NCI-H524 (cell line): Measurements from ENCODE around the gene SEC31B.
A peak's percentile ranks its signal among the peaks of the same experiment; 100 is the strongest.

Source experiments
- DNase-seq, 2 experiments: peaks; one replicate each; lab custom pipeline; 2025; lab: John Stamatoyannopoulos, UW

SEC31B gene

GRCh38 chr10:100490531-100490930 lies 29.1 kb downstream of the SEC31B start:
- no peak for DNase-seq

DNA sequence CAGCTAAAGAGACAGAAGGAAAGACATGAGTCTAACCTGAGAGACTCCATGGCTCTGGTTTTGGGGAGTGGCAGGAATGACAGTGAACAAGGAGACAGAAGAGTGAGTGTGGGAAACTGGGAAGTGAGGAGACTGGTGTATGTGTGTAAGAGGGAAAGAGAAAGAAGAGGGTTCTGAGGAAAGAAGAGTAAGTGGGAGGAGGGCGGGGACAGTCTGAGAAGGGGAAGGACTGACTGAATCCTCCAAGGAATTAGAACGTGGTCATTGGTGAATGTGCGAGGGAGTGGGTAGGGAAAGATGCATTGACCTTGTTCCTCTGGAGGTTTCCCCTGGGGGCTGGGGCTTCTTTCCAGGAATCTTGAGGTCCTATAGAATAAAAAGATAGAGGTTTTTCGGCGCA lies 30.3 kb downstream of the SEC31B start:
- no peak for DNase-seq

DNA sequence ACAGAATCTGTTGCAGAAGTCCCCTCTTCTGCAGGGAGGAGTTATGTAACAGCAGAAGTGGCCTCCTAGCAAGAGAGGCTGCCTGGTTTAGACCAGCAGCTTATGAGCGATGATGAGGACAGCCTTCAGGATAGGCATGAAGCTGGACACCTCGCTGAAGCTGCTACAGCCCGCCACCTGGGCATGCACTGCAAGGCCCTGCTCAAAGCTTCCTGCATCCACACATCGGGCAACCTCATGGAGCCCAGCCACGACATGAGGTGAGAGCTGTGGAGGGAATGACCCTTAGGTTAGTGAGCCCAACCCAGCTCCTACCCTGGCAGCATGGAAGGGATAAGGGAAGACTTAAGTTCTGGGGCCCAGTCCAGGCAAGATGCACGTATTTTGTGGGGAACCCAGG lies 32.1 kb downstream of the SEC31B start:
- no peak for DNase-seq

DNA sequence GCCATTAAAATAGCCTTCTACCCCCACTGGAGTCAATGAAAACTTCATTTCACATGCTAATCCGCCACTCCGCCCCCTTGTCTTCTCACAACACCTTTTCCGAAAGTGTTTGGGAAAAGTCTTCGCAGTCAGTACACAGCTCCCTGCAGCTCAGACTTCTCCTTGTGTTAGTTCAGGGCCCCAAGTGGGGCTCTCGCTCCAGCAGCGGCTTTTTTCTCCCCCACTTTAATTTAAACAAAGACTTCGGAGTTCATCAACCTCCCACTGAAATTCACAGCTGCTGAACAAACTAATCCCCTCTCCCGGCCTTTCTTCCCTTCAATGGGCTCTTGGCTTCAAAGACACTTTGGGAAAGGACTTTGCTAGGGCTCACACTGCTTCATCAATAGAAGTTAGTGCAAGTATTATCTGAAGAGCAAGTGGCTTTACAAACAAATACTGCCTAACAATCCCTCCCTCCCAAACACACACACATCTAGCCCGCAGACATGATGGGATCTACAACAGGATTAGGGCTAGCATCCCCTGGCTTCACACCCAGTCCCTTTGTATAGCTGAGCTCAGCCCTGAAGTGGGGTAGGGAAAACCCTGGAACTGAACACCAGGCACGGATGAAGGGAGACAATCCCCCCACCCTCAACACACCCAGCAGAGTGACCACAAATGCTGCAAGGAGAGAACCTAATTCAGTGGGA lies 33.7 kb downstream of the SEC31B start:
- DNase-seq, result no peak

DNA sequence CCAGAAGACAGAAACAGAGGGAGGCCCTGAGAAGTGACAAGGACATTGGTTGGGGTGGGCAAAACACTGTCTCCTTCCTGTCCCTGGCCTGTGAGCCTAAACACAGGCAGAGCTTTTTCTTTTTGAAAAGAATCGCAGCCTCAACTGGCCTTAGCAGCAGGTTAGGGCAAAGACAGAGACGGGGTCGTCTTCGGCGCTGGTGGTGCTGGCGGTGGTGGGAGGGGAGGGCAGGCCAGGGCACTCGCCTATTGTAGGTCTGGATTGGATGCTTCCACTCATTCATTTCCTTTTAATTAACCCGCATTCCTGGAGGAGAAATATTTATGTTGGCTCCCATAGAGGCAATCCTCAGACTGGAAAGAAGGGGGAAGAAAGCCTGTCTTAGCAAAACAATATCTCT lies 34.3 kb downstream of the SEC31B start:
- DNase-seq, result no peak

DNA sequence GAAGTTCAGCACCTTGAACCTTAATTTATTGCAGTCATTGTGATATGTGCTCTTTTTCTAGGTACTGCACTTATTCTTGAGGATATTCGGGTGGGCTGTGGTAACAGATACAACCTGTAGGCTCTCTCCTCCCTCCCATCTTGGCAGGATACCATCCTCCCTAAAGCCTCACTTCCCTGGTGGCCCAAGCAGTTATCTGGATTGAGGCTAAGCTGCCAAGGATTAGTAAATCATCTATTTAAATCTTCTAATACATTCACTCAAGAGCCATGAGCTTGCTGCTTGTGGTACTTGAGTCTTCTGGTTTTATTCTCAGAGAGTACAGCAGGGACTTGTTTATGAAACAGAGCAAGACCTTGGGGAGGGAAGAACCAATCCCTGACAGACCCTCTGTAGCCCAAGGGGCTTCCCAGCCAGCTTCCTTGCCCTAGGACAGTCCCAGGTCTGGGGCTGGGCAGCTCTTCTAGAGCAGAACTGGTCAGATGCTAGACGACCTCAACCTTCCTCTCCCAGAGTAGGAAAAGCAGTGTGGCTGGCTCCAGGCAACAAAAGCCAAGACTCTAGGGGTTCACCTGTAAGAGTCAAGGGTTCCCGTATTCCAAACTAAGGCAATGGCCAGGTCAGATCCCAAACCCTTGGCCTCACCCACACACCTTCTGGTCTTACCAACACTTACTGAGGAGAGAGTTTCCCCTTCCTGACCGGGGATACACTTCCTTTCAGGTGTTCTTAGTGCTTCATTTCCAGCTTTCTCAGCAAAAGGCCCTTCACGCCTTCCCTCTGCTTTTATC lies 35.6 kb downstream of the SEC31B start:
- no peak for DNase-seq

- DNase-seq, result peak in 1 of 2 experiments; percentile 19
Measured at GRCh38 chr10:100482834-100483185, 36.9 kb downstream of the SEC31B start.

DNA sequence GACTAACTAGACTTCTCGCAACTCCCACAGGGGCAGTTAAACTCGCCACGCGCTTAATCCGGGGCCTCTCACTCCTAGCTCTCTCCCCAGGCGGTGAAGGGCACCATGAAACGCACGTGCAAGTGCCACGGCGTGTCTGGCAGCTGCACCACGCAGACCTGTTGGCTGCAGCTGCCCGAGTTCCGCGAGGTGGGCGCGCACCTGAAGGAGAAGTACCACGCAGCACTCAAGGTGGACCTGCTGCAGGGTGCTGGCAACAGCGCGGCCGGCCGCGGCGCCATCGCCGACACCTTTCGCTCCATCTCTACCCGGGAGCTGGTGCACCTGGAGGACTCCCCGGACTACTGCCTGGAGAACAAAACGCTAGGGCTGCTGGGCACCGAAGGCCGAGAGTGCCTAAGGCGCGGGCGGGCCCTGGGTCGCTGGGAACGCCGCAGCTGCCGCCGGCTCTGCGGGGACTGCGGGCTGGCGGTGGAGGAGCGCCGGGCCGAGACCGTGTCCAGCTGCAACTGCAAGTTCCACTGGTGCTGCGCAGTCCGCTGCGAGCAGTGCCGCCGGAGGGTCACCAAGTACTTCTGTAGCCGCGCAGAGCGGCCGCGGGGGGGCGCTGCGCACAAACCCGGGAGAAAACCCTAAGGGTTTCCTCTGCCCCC lies 37.4 kb downstream of the SEC31B start:
- peak; percentile 8 to 50 for DNase-seq

DNA sequence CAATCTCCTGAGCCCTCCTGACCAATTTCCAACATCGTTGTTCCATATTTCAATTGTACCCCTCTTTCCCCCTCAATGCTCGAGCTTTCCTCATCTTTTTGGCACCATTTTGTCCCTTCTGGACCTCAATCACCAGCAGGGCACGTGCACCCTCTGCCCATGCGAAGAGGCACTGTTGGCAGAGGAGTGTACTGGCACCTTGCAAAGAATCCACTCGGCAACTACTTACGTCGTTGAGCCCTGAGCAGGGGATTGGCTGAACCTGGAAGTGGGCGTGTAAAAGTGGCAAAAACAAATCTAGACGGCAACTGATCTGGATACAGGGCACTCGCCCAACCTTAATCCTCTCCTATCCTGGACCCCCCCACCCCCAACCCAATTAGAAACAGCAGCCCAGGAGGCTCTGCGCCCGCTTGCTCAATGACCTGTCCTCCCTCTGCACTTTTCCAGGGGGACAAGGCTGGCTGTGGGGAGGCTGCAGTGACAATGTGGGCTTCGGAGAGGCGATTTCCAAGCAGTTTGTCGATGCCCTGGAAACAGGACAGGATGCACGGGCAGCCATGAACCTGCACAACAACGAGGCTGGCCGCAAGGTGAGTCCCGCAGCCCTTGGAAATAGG lies 38.1 kb downstream of the SEC31B start:
- peak; percentile 61 to 83 for DNase-seq

DNA sequence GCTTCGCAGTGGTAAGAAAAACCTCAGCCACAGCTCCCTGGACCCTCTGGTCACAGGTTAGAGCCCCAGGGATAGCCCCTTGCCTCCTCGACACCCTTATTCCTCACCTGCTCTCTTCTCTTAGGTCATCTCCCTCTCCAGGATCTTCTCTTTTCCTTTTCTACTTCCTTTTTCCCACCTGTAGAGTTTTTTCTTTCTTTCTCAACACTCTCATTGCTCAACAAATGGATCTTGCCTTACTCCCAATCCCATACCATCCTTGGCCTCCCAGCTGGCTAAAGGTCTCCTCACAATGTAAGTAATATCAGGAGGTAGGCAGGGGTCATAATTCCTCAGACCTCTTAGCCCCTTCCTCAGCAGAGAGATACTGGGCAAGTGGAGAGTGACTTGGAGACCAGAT lies 39.7 kb downstream of the SEC31B start:
- no peak for DNase-seq

- no peak for DNase-seq
Measured at GRCh38 chr10:100479037-100479436, 40.6 kb downstream of the SEC31B start.

- DNase-seq, result no peak
Measured at GRCh38 chr10:100477970-100478369, 41.7 kb downstream of the SEC31B start.

- no peak for DNase-seq
Measured at GRCh38 chr10:100470367-100470766, 49.3 kb downstream of the SEC31B start.

DNA sequence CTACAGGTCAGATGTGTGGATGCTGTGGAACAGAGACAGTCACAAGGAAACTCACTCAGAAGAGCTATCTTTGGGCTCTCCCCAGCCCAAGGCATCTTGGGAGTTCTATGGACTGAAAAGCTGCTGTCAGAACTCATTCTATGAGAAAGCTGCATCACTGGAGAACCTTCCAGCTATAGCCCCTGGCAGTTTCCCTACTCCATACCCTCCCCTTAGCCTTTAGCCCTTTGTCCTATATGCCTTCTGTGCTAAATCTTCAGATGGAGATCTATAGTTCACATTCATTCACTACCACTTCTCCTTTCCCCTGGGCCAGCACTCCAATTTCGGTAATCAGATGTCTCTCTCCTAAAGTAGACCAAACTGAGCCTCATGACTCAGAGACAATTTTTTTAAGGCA lies 49.9 kb downstream of the SEC31B start:
- DNase-seq, result no peak

- no peak for DNase-seq
Measured at GRCh38 chr10:100468978-100469377, 50.7 kb downstream of the SEC31B start.

DNA sequence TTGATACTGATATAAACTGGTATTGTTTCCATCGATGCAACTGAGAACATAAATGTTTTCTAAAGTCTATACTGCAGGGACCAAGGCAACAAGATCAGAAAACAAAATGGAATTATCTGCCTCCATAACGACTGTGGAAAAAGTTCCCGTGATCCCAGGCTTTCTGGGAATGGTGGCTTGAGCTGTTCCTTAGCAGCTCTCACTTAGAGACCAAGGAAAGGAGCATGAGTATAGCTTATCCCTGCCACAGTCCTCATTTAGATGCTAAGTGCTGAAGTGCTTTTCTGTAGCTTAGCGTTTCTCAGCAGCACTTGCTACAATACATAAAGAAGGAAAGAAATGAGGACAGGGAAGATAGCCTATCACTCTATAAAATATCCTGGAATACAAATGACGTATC lies 51.3 kb downstream of the SEC31B start:
- DNase-seq, result no peak

DNA sequence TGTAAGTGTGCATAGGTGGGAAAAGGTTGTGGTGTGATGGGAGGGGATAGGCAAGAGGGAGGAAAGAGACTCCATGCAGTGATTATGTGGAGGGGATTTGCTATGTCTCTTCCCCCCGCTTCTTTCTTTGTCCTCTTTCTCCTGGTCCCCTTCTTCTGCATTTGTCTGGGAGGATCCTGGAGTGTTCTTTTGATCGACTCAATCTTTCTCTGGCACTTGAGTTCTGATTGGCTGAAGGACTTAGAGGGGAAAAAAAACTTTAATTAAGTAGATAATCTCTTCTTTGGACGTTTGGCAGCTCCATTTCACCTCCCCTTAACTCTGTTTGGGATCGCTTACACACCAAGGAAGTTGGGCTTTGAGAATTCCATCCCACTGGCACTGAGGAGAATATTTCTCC lies 57.0 kb downstream of the SEC31B start, which contains the start of gene WNT8B:
Gene WNT8B (plus strand): TSS at position 301 of the 400 bp plus-strand sequence. CDS start 160 bp downstream, outside the sequence.
- DNase-seq, result no peak

DNA sequence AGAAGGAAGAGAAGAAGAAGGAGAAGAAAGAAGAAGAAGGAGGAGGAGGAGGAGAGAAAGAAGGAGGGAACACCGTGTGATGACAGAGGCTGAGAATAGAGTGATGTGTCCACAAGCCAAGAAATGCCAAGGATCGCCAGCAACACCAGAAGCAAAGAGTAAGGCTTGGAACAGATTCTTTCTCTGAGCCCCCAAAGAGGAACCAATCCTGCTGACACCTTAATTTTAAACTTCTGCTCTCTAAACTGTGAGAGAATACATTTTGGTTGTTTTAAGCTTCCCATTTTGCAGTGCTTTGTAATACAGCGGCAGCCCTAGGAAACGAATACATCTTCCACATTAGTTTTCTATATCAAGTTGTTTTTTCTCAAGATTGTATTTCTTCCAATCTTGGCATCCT lies 70.7 kb downstream of the SEC31B start:
- no peak for DNase-seq

- DNase-seq, result no peak
Measured at GRCh38 chr10:100447663-100448062, 72.0 kb downstream of the SEC31B start.

DNA sequence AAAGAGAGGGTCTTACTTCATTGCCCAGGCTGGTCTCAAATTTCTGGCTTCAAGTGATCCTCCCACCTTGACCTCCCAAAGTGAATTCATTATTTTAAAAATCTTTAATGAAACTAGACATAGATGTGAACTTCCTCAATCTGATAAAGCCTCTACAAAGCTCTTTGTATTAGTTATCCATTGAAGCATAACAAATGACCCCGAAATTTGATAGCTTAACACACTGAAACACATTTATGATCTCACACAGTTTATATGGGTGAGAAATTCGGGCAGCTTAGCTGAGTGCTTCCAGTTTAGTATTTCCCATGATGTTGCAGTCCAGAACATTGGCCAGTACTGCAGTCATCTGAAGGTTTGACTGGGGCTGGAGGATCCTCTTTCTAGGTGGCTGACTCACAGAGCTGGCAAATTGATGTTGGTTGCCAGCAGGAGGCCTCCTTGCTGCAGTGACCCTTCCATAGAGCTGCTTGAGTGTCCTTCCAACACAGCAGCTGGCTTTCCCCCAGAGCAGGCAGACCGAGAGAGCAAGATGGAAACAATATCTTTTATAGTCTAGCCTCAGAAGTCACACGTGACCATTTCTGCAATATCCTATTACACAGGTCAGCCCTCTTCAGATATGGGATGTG lies 73.4 kb downstream of the SEC31B start:
- DNase-seq, result peak in 1 of 2 experiments; percentile 36

GRCh38 chr10:100442548-100442947 lies 77.1 kb downstream of the SEC31B start:
- DNase-seq, result no peak

DNA sequence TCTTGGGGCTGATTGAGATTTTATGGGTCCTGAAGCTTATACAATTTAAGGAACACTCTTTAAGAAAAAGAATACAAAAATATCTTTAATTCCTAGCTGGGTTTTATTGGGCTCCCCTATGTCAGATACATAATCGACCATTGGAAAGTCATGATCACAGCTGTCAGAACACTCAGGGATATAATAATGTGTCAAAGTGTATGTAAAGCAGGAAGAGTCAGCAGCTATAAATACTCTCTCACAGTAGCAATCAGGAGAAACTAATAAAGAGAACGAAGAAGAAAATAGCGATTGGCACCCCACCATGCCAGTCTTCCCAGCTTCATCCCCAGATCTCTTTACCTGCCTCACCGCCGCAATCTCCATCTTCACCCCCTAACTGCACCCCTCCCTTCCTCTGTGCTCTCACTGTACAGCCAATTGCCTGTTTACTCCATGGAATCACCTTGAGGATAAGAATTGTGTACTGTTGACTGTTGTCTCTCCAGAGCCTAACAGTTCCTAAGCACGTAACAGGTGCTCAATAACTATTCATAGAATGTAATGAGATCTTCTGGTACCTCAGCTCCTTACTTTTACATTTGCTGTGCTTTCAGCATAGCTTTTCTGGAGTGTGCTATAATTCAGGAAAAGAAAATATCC lies 80.9 kb downstream of the SEC31B start:
- DNase-seq, result no peak
